GM11168 (cell line): ENCODE results near the gene AKAIN1.

Experiments
- in situ Hi-C: fragments of 300-500 bp; cut with MboI; formaldehyde crosslinking; loops from one replicate; pipeline ENCODE4 v1.12.0; 2022; ENCODE audit warnings: low sequenced_read_pairs; ENCODE audit not compliant: unreplicated experiment

The AKAIN1 gene

DNA sequence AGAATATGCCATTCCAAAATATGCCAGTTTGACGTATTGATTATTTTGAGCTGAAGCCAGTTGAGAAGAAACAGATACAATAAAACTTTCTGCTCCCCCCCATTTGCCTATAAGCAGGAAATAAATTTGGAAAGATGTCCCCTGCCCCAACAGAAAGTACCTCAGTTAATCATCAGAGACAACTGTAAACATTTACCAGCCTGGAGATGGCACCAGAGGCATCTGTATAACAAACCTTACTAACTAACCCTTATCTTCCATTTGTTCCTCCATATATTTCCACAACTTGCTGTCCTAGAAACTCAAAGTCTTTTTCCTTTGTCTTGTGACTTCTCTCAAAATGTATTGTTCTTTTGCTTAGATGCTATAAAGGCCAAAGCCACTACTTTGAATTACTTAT lies 93.8 kb downstream of the AKAIN1 start:
- in situ Hi-C loops: no loop called here

DNA sequence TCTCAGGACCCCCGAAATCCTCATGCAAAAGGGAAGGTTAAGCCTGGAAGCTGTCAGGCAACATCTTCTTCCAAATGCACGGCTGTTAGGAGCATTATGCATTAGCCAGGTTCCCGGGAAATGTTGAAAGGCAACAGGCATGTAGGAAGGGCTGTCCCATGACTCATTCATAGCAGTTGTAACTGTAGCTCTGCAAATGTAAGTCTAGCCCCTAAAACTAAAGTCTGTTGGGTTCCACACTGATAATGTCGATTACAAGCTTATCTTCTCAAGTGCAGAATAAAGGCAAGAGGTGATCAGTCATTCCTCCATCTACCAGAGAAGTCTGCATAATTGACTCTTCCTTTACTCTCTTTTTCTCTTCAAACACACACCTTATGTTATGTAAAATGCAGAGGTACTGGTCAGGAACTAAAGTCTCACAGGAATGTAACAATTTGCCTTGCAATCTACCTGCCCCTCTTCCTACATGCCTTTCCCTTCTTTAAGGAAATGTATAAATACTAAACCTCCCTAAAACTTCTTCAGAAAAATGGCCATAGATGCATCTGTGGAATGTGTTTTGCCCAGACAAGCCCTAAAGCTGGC lies 99.8 kb downstream of the AKAIN1 start:
- in situ Hi-C loops: no loop called here

DNA sequence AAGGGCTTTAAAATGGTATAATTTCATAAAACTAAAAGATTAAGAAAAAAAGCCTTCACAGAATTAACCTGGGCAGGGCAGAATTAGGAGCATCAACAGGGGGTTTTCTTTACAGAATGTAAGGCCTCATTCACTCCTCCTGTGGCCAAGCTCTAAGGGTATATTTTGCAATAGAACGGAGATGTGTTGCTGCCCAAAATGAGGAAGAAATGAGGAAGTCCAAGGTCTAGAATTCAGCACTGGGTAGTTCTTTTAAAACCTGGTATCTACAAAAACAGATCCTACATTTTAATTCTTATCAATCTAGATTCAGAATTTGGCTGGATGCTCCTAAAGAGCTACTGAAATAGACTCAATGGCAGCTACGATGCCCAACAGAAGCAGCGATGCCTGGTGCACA lies 101.8 kb downstream of the AKAIN1 start:
- in situ Hi-C loops: no loop called here

DNA sequence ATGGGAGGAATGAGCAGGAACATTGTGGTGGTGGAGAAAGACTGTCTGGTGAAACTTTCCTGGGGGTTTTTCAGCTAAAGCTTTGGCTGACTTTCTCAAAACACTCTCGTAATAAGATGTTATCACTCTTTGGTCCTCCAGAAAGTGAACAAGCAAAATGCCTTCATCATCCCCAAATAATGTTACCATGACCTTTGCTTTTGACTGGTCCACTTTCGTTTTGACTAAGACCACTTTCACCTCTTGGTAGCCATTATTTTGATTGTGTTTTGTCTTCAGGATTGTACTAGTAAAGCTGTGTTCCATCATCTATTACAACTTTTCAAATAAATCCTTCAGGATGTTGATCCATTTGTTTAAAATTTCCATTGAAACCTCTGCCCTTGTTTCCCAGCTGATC lies 103.2 kb downstream of the AKAIN1 start:
- in situ Hi-C loops: no loop called here
